HepG2 (cell line): ENCODE data around the gene CPNE1. TPM values are rescaled to one million over a fixed set of nuclear protein-coding genes. Genes with fewer than 3 reads are reported as not detected.

Source experiments
- AHR ChIP-seq: IDR thresholded peaks from 2 replicates; pipeline ENCODE4 v1.6.1; 2018; ENCODE audit warnings: missing genetic modification reagents, missing compliant biosample characterization
- AKAP8 ChIP-seq: sonication (generic); formaldehyde crosslinking; IDR thresholded peaks from 2 replicates; pipeline ENCODE4 v1.5.1; 2020; ENCODE audit warnings: mild to moderate bottlenecking, missing genetic modification reagents
- GPN1 ChIP-seq: sonication (generic); formaldehyde crosslinking; IDR thresholded peaks from 2 replicates; pipeline ENCODE4 v1.5.1; 2020; ENCODE audit warnings: missing genetic modification reagents, borderline replicate concordance
- HOXA3 ChIP-seq: sonication (generic); formaldehyde crosslinking; IDR thresholded peaks from 2 replicates; pipeline ENCODE4 v1.5.0; 2020; ENCODE audit warnings: missing genetic modification reagents
- MAFG ChIP-seq: sonication (generic); formaldehyde crosslinking; IDR thresholded peaks from 2 replicates; pipeline ENCODE4 v1.5.1; 2020; ENCODE audit warnings: mild to moderate bottlenecking, missing genetic modification reagents
- MTA3 ChIP-seq: sonication (generic); formaldehyde crosslinking; IDR thresholded peaks from 2 replicates; pipeline ENCODE4 v1.4.0; 2020; ENCODE audit warnings: missing genetic modification reagents
- NAIF1 ChIP-seq: sonication (generic); formaldehyde crosslinking; IDR thresholded peaks from 2 replicates; pipeline ENCODE4 v1.5.0; 2020; ENCODE audit warnings: mild to moderate bottlenecking, missing genetic modification reagents, borderline replicate concordance
- ZNF337 ChIP-seq: sonication (generic); formaldehyde crosslinking; IDR thresholded peaks from 2 replicates; pipeline ENCODE4 v1.5.1; 2020; ENCODE audit warnings: missing genetic modification reagents, low read depth, mild to moderate bottlenecking, borderline replicate concordance
- ZNF703 ChIP-seq: sonication (generic); formaldehyde crosslinking; IDR thresholded peaks from 2 replicates; pipeline ENCODE4 v1.5.1; 2020; ENCODE audit warnings: missing genetic modification reagents, mild to moderate bottlenecking, moderate library complexity, borderline replicate concordance
- ZSCAN20 ChIP-seq: sonication (generic); formaldehyde crosslinking; IDR thresholded peaks from 2 replicates; pipeline ENCODE4 v1.4.0; 2020; ENCODE audit warnings: missing genetic modification reagents, mild to moderate bottlenecking, borderline replicate concordance
- polyA plus RNA-seq, 8 experiments: library from polyadenylated mRNA; depleted of rRNA in 3 of 8; stranded (reverse) in 7 of 8; unstranded in 1 of 8; fragments of >200 nt; fragmentation: Illumina TruSeq in 4 of 8; extraction: Trizol in 4 of 8; gene quantifications; 2 replicates each; pipeline versions ENCODE4 v1.2.1 to v1.2.3, GENCODE V29; 2011 to 2016; ENCODE audit warnings: low read depth in 4 of 8, missing spikeins in 1 of 8, mixed read lengths in 1 of 8; ENCODE audit not compliant: insufficient read depth in 1 of 8
- total RNA-seq, 5 experiments: library from RNA; depleted of rRNA; stranded (reverse); fragments of >200 nt; fragmentation: Illumina TruSeq; extraction: Trizol; gene quantifications; 2 replicates each; pipeline ENCODE4 v1.2.3, GENCODE V29; 2016; ENCODE audit warnings: low read depth in 1 of 5
- TF ChIP-seq, protein P1 (sequence below): IDR thresholded peaks from 2 replicates; pipeline ENCODE4 v1.6.1; 2016; ENCODE audit warnings: mild to moderate bottlenecking
- TF ChIP-seq, protein P2 (sequence below): sonication (generic); formaldehyde crosslinking; IDR thresholded peaks from 2 replicates; pipeline ENCODE4 v1.4.0; 2020; ENCODE audit warnings: missing genetic modification reagents
- TF ChIP-seq, protein P3 (sequence below): IDR thresholded peaks from 2 replicates; pipeline ENCODE4 v1.6.1; 2016; ENCODE audit warnings: missing biosample characterization, missing genetic modification reagents, low read depth
- TF ChIP-seq, protein P4 (sequence below): sonication (generic); formaldehyde crosslinking; IDR thresholded peaks from 2 replicates; pipeline ENCODE4 v1.4.0; 2020; ENCODE audit warnings: missing genetic modification reagents, mild to moderate bottlenecking, borderline replicate concordance

Gene CPNE1
- total and polyA plus RNA-seq, 2 of the 13 experiments (the other 11 are each of a cell fraction or from before 2014, with no cell fraction given): 408 to 431 TPM

DNA sequence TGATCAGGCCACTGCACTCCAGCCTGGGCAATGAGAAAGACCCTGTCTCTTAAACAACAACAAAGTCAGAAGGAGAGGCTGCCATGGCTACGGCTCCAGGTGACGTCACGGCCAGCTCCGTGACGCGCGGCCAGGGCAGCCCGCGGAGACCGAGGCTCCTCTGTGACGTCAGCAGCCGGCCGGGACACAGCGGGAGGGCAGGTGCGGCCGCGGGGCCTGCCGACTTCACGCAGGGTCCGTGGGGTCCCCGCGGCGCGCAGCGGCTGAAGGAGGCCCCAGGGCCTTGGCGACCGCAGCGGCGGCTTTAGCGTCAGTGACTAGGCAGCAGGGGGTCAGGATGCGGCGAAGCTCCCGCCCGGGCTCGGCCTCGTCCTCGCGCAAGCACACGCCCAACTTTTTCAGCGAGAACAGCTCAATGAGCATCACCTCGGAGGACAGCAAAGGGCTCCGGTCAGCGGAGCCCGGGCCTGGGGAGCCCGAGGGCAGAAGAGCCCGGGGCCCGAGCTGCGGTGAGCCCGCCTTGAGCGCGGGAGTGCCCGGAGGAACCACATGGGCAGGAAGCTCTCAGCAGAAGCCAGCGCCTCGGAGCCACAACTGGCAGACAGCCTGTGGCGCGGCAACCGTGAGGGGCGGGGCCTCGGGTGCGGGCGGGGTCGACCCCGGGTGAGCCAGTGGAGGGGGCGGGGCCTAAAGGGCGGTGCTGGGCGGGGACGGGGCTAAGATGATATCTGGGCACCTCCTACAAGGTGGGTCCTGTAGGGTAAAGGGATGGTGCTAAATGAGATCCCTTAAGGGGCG, 48.8 kb downstream of the CPNE1 start, which contains the start of gene SPAG4 (continued):
- TF ChIP-seq, protein P1, sequence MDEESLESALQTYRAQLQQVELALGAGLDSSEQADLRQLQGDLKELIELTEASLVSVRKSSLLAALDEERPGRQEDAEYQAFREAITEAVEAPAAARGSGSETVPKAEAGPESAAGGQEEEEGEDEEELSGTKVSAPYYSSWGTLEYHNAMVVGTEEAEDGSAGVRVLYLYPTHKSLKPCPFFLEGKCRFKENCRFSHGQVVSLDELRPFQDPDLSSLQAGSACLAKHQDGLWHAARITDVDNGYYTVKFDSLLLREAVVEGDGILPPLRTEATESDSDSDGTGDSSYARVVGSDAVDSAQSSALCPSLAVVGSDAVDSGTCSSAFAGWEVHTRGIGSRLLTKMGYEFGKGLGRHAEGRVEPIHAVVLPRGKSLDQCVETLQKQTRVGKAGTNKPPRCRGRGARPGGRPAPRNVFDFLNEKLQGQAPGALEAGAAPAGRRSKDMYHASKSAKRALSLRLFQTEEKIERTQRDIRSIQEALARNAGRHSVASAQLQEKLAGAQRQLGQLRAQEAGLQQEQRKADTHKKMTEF (CRISPR knock-in tag): peak; percentile 91
- TF ChIP-seq, protein P2, sequence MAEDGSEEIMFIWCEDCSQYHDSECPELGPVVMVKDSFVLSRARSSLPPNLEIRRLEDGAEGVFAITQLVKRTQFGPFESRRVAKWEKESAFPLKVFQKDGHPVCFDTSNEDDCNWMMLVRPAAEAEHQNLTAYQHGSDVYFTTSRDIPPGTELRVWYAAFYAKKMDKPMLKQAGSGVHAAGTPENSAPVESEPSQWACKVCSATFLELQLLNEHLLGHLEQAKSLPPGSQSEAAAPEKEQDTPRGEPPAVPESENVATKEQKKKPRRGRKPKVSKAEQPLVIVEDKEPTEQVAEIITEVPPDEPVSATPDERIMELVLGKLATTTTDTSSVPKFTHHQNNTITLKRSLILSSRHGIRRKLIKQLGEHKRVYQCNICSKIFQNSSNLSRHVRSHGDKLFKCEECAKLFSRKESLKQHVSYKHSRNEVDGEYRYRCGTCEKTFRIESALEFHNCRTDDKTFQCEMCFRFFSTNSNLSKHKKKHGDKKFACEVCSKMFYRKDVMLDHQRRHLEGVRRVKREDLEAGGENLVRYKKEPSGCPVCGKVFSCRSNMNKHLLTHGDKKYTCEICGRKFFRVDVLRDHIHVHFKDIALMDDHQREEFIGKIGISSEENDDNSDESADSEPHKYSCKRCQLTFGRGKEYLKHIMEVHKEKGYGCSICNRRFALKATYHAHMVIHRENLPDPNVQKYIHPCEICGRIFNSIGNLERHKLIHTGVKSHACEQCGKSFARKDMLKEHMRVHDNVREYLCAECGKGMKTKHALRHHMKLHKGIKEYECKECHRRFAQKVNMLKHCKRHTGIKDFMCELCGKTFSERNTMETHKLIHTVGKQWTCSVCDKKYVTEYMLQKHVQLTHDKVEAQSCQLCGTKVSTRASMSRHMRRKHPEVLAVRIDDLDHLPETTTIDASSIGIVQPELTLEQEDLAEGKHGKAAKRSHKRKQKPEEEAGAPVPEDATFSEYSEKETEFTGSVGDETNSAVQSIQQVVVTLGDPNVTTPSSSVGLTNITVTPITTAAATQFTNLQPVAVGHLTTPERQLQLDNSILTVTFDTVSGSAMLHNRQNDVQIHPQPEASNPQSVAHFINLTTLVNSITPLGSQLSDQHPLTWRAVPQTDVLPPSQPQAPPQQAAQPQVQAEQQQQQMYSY (CRISPR knock-in tag): peak; percentile 83
- TF ChIP-seq ZNF337 (CRISPR knock-in tag): peak; percentile 91
- TF ChIP-seq NAIF1 (CRISPR knock-in tag): peak; percentile 93
- TF ChIP-seq MAFG (CRISPR knock-in tag): peak; percentile 78
- peak; percentile 100 for TF ChIP-seq AKAP8
- TF ChIP-seq HOXA3 (CRISPR knock-in tag): peak; percentile 100
- TF ChIP-seq ZSCAN20 (CRISPR knock-in tag): peak; percentile 99
- no peak for TF ChIP-seq MTA3 (CRISPR knock-in tag)
- TF ChIP-seq, protein P3, sequence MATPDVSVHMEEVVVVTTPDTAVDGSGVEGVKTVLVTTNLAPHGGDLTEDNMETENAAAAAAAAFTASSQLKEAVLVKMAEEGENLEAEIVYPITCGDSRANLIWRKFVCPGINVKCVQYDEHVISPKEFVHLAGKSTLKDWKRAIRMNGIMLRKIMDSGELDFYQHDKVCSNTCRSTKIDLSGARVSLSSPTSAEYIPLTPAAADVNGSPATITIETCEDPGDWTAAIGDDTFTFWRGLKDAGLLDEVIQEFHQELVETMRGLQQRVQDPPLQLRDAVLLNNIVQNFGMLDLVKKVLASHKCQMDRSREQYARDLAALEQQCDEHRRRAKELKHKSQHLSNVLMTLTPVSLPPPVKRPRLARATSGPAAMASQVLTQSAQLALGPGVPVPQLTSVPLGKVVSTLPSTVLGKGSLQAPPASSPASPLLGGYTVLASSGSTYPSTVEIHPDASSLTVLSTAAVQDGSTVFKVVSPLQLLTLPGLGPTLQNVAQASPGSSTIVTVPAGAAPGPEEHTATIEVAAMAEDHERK: no peak; the same call in 1 of the 2 replicates
- TF ChIP-seq ZNF703 (CRISPR knock-in tag): peak; percentile 98; the same call in 1 of the 2 replicates
- TF ChIP-seq, protein P4, sequence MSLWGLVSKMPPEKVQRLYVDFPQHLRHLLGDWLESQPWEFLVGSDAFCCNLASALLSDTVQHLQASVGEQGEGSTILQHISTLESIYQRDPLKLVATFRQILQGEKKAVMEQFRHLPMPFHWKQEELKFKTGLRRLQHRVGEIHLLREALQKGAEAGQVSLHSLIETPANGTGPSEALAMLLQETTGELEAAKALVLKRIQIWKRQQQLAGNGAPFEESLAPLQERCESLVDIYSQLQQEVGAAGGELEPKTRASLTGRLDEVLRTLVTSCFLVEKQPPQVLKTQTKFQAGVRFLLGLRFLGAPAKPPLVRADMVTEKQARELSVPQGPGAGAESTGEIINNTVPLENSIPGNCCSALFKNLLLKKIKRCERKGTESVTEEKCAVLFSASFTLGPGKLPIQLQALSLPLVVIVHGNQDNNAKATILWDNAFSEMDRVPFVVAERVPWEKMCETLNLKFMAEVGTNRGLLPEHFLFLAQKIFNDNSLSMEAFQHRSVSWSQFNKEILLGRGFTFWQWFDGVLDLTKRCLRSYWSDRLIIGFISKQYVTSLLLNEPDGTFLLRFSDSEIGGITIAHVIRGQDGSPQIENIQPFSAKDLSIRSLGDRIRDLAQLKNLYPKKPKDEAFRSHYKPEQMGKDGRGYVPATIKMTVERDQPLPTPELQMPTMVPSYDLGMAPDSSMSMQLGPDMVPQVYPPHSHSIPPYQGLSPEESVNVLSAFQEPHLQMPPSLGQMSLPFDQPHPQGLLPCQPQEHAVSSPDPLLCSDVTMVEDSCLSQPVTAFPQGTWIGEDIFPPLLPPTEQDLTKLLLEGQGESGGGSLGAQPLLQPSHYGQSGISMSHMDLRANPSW (CRISPR knock-in tag): no peak
- TF ChIP-seq AHR (CRISPR knock-in tag): no peak; the same call in 1 of the 2 replicates
- peak; percentile 81; the same call in 1 of the 2 replicates for TF ChIP-seq GPN1 (CRISPR knock-in tag)
